NCI-H345 treated with DMSO at 0.1 percent for 48 hours (cell line): ENCODE data around the gene RAP2C.

Source experiments
- DNase-seq: peaks from one replicate; lab custom pipeline; 2025; ENCODE audit not compliant: unreplicated experiment; lab: John Stamatoyannopoulos, UW

The RAP2C gene

DNA sequence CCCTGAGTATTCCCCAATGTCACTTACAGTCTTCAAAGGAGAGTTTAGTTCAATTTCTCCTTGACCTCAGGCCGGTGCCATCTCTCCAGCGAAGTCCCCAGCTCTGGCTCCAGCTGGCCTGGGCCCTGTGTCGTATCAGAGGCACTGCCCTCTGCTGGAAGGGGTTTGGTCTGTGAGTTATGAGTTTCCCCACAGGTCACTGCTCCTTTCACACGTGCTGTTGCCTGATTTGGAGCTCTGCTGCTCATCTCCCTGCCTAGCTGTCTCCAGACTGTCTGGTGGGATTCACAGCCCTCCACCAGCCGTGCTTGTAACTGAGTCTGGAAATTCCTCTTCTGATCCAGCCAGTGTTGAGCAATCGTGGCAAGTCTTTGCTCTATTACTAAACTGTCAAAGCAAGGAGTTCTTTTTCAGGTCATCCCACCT, at the start of gene RAP2C:
RAP2C (minus strand) TSS at position 105 of the 426 bp plus-strand sequence. CDS start 2,179 bp downstream, outside the sequence.
- peak; percentile 47 for DNase-seq

- no peak for DNase-seq
These were observed 48.1 kb upstream of the RAP2C start for GRCh38 chrX:132267392-132267791.

GRCh38 chrX:132266583-132267355, 47.5 kb upstream of the RAP2C start:
- no peak for DNase-seq

DNA sequence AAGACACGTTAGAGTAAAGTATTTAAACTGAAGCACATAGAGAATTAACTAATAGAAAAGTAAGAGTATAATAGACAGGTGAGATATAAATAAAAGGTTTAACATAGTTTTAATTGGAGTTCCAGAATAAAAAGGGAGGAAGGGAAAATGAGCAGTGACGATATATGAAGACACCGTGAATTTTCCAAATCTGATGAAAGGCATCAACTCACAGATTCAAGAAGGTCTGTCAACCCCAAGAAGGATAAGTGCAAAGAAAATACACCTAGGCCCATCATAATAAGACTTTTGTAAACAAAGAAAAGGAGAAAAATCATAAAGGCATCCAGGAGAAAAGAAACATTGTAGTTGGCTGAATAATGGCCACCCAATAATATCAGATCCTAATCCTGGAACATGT, 43.9 kb upstream of the RAP2C start:
- no peak for DNase-seq

DNA sequence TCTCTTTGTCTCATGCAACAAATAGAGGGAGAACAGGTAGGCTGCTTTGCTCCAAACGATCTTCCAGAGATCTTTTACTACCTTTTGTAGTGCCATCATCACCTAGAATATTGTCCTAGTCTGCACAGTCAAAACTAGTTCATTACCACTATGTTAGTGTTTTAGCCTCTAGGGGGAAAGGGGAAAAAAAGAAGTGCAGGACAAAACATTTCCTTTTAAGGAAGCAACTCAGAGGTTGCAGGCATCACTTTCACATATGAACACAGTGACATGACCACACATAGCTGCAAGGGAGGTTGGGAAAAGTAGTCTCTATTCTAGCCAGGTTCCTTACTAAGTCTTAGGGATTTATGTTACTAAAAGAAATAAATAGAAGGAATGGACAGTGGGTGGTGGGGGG, 39.3 kb upstream of the RAP2C start:
- no peak for DNase-seq

- DNase-seq = no peak
These were observed 37.9 kb upstream of the RAP2C start for GRCh38 chrX:132257116-132257515.

DNA sequence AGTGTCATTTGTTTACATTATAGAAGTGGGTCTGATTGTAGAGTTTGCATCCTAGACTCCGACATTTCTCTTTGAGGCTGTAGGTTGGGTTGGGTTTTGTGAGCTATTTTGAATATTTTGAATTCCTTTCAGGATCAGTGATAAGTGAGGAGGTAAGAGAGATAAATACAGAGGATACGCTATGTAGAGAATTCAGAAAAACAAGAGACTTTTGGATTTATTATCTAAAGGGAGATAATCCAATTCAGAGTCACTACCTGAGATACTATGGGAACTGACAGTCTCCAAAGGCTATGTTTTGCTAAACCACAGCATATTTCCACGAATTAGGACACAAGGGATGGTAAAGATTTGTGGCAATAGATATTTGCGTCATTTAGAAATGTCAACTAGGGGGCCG, 16.9 kb upstream of the RAP2C start:
- DNase-seq = no peak

- DNase-seq = no peak
These were observed 16.2 kb upstream of the RAP2C start for GRCh38 chrX:132235488-132235887.

DNA sequence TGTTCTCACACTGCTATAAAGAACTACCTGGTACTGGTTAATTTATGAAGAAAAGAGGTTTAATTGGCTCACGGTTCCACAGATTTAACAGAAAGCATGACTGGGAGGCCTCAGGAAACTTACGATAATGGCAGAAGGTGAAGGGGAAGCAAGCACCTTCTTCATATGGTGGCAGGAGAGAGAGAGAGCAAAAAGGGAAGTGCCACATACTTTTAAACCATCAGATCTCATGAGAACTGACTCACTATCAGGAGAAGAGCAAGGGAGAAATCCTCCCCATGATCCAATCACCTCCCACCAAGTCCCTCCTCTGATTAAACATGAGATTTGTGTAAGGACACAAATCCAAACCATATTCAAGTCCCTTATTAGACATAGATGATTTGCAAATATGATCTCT, 12.3 kb upstream of the RAP2C start:
- DNase-seq = no peak

DNA sequence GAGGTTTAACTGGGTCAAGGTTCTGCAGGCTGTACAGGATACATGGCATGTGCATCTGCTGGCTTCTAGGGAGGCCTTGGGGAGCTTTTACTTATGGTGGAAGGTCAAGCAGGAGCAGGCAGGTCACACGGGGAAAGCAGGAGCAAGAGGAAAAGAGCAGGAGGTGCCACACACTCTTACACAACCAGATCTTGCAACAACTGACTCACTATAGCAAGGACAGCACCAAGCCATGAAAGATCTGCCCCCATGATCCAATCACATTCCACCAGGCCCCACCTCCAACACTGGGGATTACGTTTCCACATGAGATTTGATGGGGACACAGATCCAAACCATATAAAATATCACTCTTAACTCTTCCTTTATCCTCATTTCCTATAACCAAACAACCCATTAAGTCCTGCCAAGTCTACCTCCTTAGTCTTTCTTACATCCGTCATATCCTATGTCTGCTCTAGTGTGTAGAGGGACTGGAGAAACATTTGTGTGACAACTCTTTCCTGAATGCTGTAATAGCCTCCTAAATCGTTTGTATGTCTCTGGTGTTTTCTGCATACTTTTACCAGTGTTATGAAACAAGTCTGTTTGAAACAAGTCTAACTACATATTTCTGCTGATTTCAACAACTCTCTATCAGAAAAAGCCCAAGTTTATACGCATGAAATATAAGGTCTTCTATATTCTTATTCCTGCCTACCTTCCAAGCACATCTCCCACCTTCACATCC, 8.3 kb upstream of the RAP2C start:
- DNase-seq = no peak

GRCh38 chrX:132226169-132226568, 6.9 kb upstream of the RAP2C start:
- no peak for DNase-seq

- DNase-seq = peak; percentile 33
These were observed 991 bp downstream of the RAP2C start for GRCh38 chrX:132218100-132218812.

GRCh38 chrX:132217203-132218073, 1.8 kb downstream of the RAP2C start:
- peak; percentile 53 for DNase-seq

DNA sequence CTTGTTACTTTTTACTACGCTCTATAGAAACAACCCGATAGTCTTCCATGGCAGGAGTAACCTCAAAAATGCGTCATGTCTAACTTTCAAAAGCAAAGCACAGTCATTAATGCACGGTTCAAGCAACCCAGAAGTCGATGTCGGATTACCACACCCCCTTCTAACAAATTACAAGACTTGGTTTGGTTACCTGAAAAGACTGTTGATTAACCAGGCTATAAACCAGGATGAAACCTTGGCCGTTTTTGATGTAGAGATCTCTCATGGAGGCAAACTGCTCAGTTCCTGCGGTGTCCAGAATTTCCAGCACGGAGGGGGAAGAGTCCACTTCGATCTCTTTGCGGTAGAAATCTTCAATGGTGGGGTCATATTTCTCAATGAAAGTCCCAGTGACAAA, 2.4 kb downstream of the RAP2C start:
- DNase-seq = no peak

DNA sequence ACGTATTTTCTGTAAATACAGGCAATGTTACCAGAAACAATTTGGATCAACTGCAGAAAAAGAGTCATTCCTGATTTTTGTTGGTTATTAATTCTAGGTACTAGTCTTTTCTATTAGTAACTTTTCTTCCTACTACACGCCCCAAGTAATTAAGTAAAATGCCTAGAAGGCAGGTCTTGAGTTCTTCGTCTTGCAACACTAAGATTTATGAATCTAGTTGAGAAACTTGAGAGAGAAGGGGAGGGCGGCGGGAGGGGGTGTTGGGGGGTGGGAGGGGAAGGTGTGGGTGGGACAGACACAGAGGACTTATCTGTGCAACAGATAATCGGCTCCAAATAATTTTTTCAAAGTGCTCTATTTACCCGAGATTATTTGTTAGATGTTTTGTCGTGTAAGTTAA, 3.0 kb downstream of the RAP2C start:
- no peak for DNase-seq

DNA sequence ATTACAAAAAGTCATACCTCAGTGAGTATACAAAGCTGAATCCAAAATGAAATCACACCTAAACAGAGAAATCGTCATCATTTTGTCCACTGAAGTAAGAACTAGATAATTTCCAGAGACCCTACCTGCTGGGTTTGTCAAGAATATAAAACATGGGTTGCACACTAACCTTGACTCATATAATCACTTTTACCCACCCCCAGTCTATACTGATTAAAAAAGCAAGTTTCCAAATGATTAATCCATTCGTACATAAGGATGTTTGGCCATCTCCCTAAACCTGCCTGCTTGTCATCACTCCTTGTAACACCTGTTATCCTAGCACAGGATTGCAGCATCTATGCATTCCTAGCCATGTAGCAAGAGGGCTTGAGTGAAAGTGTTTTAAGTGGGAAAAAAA, 4.7 kb downstream of the RAP2C start:
- DNase-seq = no peak

GRCh38 chrX:132209527-132209926, 9.7 kb downstream of the RAP2C start:
- no peak for DNase-seq

- no peak for DNase-seq
These were observed 10.8 kb downstream of the RAP2C start for GRCh38 chrX:132208422-132208821.

GRCh38 chrX:132207996-132208395, 11.3 kb downstream of the RAP2C start:
- no peak for DNase-seq

DNA sequence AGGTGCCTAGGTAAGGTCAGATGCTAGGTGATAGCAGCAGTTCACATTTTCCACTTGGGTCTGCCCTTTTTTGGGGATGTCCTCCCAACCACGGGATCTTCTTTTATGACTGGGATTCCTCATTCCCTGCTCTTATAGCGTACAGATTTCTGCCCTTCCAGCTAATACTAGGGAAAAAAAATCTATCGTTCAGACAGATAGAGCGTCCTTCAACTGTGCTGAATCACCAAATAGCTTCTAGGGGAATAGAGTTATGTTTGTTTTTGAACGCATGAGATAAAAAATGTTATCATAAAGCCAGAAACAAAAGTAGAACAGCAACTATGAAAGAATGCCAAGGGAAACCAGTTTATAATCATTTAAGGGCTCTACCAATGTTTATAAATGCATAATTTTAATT, 13.0 kb downstream of the RAP2C start:
- no peak for DNase-seq

DNA sequence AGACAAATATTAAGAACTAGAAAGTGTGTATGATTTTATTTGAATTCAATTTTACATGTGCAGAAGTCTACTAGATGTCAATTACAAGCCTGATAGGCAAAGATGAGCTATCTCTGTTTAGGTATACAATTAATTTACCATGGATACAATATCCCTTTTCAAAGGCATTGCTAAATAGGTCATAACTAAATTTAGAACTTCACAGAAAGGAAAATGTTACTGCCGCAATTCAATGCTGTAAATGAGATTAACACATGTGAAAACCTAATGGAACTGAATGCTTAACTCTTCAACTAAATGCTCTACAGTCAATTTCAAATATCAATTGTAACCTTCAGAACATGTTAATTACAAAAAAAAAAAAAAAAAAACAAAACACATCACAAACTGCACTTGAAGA, 14.6 kb downstream of the RAP2C start:
- DNase-seq = no peak
